K562 (cell line): ENCODE measurements around the gene MIS18A. TPM values are rescaled to one million over a fixed set of nuclear protein-coding genes. Genes with fewer than 3 reads are reported as not detected.

ENCODE experiments used
- ESRRA ChIP-seq: fragments of 450-650 bp; IDR thresholded peaks from 2 replicates; pipeline ENCODE4 v1.6.1; 2014; ENCODE audit warnings: low read depth, mild to moderate bottlenecking, moderate library complexity, borderline replicate concordance
- MYBL2 ChIP-seq, 2 experiments: fragments of 450-650 bp in 1 of 2; sonication (generic) in 1 of 2; formaldehyde crosslinking in 1 of 2; IDR thresholded peaks; 2 replicates each; pipeline versions ENCODE4 v1.6.1 to v1.8.1; 2017 to 2022; ENCODE audit warnings: borderline replicate concordance in 1 of 2, inconsistent platforms in 1 of 2, low read depth in 1 of 2, mild to moderate bottlenecking in 1 of 2, missing genetic modification reagents in 1 of 2, moderate library complexity in 1 of 2
- NFIX ChIP-seq: fragments of 250-450 bp; sonication (Bioruptor Pico); IDR thresholded peaks from 2 replicates; pipeline ENCODE4 v1.4.0; 2020; ENCODE audit warnings: low read depth, mild to moderate bottlenecking, moderate library complexity
- NFYB ChIP-seq: IDR thresholded peaks from 2 replicates; pipeline ENCODE4 v1.6.1; 2011; ENCODE audit warnings: mild to moderate bottlenecking, moderate library complexity; ENCODE audit not compliant: insufficient read length; ENCODE audit errors: extremely low read depth
- PHB2 ChIP-seq: fragments of 450-650 bp; IDR thresholded peaks from 2 replicates; pipeline ENCODE4 v1.6.1; 2017; ENCODE audit warnings: low read depth
- SAFB2 ChIP-seq: fragments of 200-400 bp; formaldehyde crosslinking; IDR thresholded peaks from 2 replicates; pipeline ENCODE4 v1.6.1; 2018; ENCODE audit warnings: borderline replicate concordance, low read length, low read depth, moderate library complexity; ENCODE audit not compliant: severe bottlenecking
- ZNF717 ChIP-seq: fragments of 250-450 bp; sonication (Bioruptor Pico); IDR thresholded peaks from 2 replicates; pipeline ENCODE4 v1.5.0; 2021
- polyA plus RNA-seq, 8 experiments: library from polyadenylated mRNA; depleted of rRNA in 4 of 8; stranded (reverse) in 5 of 8; unstranded in 3 of 8; fragments of >200 nt; fragmentation: Nextera tagmentation in 2 of 8; fragmentation: Illumina TruSeq in 1 of 8; extraction: Ambion mirVana in 2 of 8; extraction: Trizol in 1 of 8; gene quantifications; 2 replicates each; pipeline versions ENCODE4 v1.2.1 to v1.2.3, GENCODE V29; 2011 to 2014; ENCODE audit warnings: inconsistent platforms in 1 of 8, missing spikeins in 1 of 8
- total RNA-seq, 7 experiments: library from RNA; depleted of rRNA in 6 of 7; stranded (reverse); fragments of >200 nt in 6 of 7; fragmentation: Illumina TruSeq in 2 of 7; extraction: Trizol in 2 of 7; gene quantifications; 2 replicates each; pipeline versions ENCODE4 v1.2.1 to v1.2.3, GENCODE V29; 2011 to 2021; ENCODE audit warnings: low replicate concordance in 1 of 7
- TF ChIP-seq, protein P1 (sequence below): IDR thresholded peaks from 3 replicates; pipeline ENCODE4 v1.6.1; 2011; ENCODE audit warnings: borderline replicate concordance, mild to moderate bottlenecking, moderate library complexity; ENCODE audit not compliant: insufficient read length; ENCODE audit errors: extremely low read depth
- TF ChIP-seq, protein P2 (sequence below): fragments of 450-650 bp; formaldehyde crosslinking; IDR thresholded peaks from 2 replicates; pipeline ENCODE4 v1.4.0; 2020; ENCODE audit warnings: mild to moderate bottlenecking
- TF ChIP-seq, protein P3 (sequence below): fragments of 250-450 bp; sonication (Bioruptor Pico); IDR thresholded peaks from 2 replicates; pipeline ENCODE4 v1.5.0; 2022; ENCODE audit warnings: mild to moderate bottlenecking
- TF ChIP-seq, protein P4 (sequence below), 2 experiments: fragments of 450-650 bp in 1 of 2; sonication (generic) in 1 of 2; formaldehyde crosslinking in 1 of 2; IDR thresholded peaks in 1 of 2; conservative IDR thresholded peaks in 1 of 2; 2 replicates each; pipeline versions ENCODE4 v1.6.1 to v1.8.1; 2016 to 2023; ENCODE audit warnings: mild to moderate bottlenecking in 2 of 2, moderate library complexity in 2 of 2, inconsistent platforms in 1 of 2, missing genetic modification reagents in 1 of 2

Gene MIS18A
- total and polyA plus RNA-seq, 9 of the 15 experiments (the other 6 are each of a cell fraction or from before 2014, with no cell fraction given): 17.7 to 75.3 (median 60.3) TPM

DNA sequence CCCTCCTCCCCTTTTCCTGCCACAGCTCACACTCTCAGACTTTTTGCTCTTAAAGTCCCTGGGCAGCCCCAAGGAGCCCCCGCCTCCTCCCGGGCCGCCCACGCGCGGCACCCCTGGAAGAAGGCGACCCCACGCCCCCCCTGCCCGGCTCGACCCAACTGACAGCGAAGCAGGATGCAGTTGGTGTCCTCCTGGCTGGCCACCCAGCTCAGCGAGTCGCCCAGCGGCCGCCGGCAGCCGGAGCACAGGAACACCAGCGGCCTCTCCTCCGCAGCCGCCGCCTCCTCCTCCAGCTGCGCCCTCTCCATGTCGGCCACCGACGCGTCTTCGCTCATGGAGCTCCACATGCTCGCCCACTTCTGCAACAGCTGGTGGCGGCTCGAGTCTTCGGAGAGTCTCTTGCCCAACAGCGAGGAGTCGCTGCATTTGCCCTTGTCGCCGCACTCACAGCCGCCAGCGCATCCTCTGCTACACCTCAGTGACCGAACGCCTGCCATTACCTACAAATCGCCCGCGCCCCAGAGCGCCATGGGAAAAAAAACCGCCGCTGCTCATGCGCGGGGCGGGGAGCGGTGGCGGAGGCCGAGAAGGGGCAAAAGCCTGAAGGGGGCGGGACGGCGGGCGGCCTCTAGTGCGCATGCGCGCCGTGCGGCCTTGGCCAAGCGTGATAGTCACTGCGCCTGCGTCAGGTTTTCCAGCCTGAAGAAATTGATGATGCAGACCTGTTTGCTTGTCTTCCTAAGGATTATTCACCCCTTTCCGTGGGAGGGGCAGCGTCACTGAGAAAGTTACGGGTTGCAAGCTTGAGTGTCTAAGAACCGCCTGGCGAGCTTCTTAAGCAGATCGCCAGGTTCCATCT, at the start of gene MIS18A (continued):
- TF ChIP-seq, protein P1, sequence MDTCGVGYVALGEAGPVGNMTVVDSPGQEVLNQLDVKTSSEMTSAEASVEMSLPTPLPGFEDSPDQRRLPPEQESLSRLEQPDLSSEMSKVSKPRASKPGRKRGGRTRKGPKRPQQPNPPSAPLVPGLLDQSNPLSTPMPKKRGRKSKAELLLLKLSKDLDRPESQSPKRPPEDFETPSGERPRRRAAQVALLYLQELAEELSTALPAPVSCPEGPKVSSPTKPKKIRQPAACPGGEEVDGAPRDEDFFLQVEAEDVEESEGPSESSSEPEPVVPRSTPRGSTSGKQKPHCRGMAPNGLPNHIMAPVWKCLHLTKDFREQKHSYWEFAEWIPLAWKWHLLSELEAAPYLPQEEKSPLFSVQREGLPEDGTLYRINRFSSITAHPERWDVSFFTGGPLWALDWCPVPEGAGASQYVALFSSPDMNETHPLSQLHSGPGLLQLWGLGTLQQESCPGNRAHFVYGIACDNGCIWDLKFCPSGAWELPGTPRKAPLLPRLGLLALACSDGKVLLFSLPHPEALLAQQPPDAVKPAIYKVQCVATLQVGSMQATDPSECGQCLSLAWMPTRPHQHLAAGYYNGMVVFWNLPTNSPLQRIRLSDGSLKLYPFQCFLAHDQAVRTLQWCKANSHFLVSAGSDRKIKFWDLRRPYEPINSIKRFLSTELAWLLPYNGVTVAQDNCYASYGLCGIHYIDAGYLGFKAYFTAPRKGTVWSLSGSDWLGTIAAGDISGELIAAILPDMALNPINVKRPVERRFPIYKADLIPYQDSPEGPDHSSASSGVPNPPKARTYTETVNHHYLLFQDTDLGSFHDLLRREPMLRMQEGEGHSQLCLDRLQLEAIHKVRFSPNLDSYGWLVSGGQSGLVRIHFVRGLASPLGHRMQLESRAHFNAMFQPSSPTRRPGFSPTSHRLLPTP: no peak
- TF ChIP-seq NFIX (CRISPR knock-in tag): no peak
- TF ChIP-seq ZNF717 (CRISPR knock-in tag): no peak
- peak; percentile 66 for TF ChIP-seq MYBL2 (IDR thresholded peaks at IDR 0.05; ENCODE audit: low read depth)
- TF ChIP-seq MYBL2 (CRISPR knock-in tag; IDR thresholded peaks at IDR 0.05; ENCODE audit: borderline replicate concordance): no peak
- TF ChIP-seq, protein P2, sequence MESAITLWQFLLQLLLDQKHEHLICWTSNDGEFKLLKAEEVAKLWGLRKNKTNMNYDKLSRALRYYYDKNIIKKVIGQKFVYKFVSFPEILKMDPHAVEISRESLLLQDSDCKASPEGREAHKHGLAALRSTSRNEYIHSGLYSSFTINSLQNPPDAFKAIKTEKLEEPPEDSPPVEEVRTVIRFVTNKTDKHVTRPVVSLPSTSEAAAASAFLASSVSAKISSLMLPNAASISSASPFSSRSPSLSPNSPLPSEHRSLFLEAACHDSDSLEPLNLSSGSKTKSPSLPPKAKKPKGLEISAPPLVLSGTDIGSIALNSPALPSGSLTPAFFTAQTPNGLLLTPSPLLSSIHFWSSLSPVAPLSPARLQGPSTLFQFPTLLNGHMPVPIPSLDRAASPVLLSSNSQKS (CRISPR knock-in tag): no peak; the same call in 1 of the 2 replicates
- TF ChIP-seq, protein P3, sequence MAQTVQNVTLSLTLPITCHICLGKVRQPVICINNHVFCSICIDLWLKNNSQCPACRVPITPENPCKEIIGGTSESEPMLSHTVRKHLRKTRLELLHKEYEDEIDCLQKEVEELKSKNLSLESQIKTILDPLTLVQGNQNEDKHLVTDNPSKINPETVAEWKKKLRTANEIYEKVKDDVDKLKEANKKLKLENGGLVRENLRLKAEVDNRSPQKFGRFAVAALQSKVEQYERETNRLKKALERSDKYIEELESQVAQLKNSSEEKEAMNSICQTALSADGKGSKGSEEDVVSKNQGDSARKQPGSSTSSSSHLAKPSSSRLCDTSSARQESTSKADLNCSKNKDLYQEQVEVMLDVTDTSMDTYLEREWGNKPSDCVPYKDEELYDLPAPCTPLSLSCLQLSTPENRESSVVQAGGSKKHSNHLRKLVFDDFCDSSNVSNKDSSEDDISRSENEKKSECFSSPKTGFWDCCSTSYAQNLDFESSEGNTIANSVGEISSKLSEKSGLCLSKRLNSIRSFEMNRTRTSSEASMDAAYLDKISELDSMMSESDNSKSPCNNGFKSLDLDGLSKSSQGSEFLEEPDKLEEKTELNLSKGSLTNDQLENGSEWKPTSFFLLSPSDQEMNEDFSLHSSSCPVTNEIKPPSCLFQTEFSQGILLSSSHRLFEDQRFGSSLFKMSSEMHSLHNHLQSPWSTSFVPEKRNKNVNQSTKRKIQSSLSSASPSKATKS (CRISPR knock-in tag): no peak
- TF ChIP-seq SAFB2: no peak
- TF ChIP-seq, protein P4, sequence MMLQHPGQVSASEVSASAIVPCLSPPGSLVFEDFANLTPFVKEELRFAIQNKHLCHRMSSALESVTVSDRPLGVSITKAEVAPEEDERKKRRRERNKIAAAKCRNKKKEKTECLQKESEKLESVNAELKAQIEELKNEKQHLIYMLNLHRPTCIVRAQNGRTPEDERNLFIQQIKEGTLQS (IDR thresholded peaks at IDR 0.05): peak; percentile 36; the same call in 1 of the 2 replicates
- TF ChIP-seq, protein P4 (CRISPR knock-in tag; conservative IDR thresholded peaks at IDR 0.05): no peak
- no peak for TF ChIP-seq NFYB
- no peak for TF ChIP-seq PHB2
- TF ChIP-seq ESRRA: peak; percentile 52; the same call in 1 of the 2 replicates
